Measurements from ENCODE around the gene HSD3B7.

DNA sequence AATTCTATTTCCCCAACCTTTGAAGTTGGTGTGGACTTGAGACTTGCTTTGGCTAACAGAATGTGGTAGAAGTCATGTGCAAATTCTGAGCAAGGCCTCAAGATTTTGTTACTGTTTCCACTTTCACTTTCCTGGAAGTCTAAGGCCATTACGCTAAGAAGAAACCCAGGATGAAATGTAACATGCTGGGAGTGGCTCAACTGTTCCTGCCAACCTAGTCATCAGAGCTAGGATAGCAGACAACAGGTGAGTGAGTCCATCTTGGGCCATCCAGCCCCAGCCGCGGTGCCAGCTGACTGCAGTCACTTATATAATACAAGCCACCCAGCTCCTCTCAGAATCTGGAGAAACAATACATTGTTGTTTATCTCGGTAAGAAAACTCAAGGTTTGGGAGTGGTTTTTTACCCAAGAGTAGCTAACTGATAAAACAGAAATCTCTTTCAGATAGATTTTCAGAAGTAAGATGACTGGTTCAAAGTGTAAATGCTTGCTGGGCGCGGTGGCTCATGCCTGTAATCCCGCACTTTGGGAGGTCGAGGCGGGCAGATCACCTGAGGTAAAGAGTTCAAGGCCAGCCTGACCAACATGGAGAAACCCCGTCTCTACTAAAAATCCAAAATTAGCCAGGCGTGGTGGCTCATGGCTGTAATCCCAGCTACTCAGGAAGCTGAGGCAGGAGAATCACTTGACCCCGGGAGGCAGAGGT lies 37.7 kb downstream of the HSD3B7 start:
- TF ChIP-seq CTCF (conservative IDR thresholded peaks at IDR 0.05; ENCODE audit: low read length) (no peak), EZH2phosphoT487 (IDR thresholded peaks at IDR 0.05; ENCODE audit: borderline replicate concordance, low read depth, low read length) (no peak)

Data from OCI-LY7 (cell line).